WTC11 (cell line): ENCODE data around the gene CDKL2. TPM values are rescaled to one million over a fixed set of nuclear protein-coding genes. Genes with fewer than 3 reads are reported as not detected.

Experiments
- ATAC-seq: fragments of 200-7000 bp; cut with Tn5 transposase; 2 replicates; pipeline ENCODE4 v1.10.0; 2021; ENCODE audit warnings: mild to moderate bottlenecking, moderate library complexity
- CTCF ChIA-PET: fragments of 300-600 bp; sonication (Branson Sonifier 250); formaldehyde crosslinking; loops from one replicate; lab custom pipeline; 2021; ENCODE audit warnings: antibody characterized with exemption; lab: Charles Lee
- POLR2A ChIA-PET: fragments of 350-600 bp; sonication (Branson Sonifier 250); formaldehyde crosslinking; loops from one replicate; lab custom pipeline; 2021; ENCODE audit warnings: antibody characterized with exemption; lab: Charles Lee
- DNase-seq: peaks from one replicate; pipeline ENCODE4 v3.0.0; 2021; ENCODE audit warnings: low spot score
- H3K27ac Mint-ChIP-seq: 2 replicates; pipeline ENCODE4 v1.8.0; 2021; ENCODE audit warnings: mixed read lengths
- H3K27me3 Mint-ChIP-seq: 2 replicates; pipeline ENCODE4 v1.8.0; 2021; ENCODE audit warnings: low read depth, mild to moderate bottlenecking, moderate library complexity, mixed read lengths
- H3K36me3 Mint-ChIP-seq: 2 replicates; pipeline ENCODE4 v1.8.0; 2021; ENCODE audit warnings: mixed read lengths
- H3K4me1 Mint-ChIP-seq: 2 replicates; pipeline ENCODE4 v1.8.0; 2022; ENCODE audit warnings: mixed read lengths
- H3K4me3 Mint-ChIP-seq: 2 replicates; pipeline ENCODE4 v1.8.0; 2021; ENCODE audit warnings: mild to moderate bottlenecking, moderate library complexity, mixed read lengths
- H3K9me3 Mint-ChIP-seq: 2 replicates; pipeline ENCODE4 v1.8.0; 2021; ENCODE audit warnings: mixed read lengths
- ATF3 ChIP-seq: sonication (generic); formaldehyde crosslinking; conservative IDR thresholded peaks from 2 replicates; pipeline ENCODE4 v1.8.1; 2022; ENCODE audit warnings: mild to moderate bottlenecking, missing genetic modification reagents
- CBFB ChIP-seq: sonication (generic); formaldehyde crosslinking; IDR thresholded peaks from 2 replicates; pipeline ENCODE4 v1.8.1; 2022; ENCODE audit warnings: mild to moderate bottlenecking, low read depth, missing genetic modification reagents
- ELF4 ChIP-seq: sonication (generic); formaldehyde crosslinking; IDR thresholded peaks from 2 replicates; pipeline ENCODE4 v1.8.1; 2022; ENCODE audit warnings: low read depth, mild to moderate bottlenecking, moderate library complexity, missing genetic modification reagents
- ETV6 ChIP-seq: sonication (generic); formaldehyde crosslinking; IDR thresholded peaks from 2 replicates; pipeline ENCODE4 v1.8.1; 2022; ENCODE audit warnings: mild to moderate bottlenecking, missing genetic modification reagents
- FOXP1 ChIP-seq: sonication (generic); formaldehyde crosslinking; IDR thresholded peaks from 2 replicates; pipeline ENCODE4 v1.8.0; 2022; ENCODE audit warnings: missing genetic modification reagents, mild to moderate bottlenecking, moderate library complexity, borderline replicate concordance
- HMGA2 ChIP-seq: fragments of 250-450 bp; sonication (Bioruptor Pico); IDR thresholded peaks from 2 replicates; pipeline ENCODE4 v1.4.0; 2021; ENCODE audit warnings: mild to moderate bottlenecking, moderate library complexity
- NFE2L1 ChIP-seq: sonication (generic); formaldehyde crosslinking; IDR thresholded peaks from 2 replicates; pipeline ENCODE4 v1.8.1; 2023; ENCODE audit warnings: missing genetic modification reagents
- NFYB ChIP-seq: sonication (generic); formaldehyde crosslinking; conservative IDR thresholded peaks from 2 replicates; pipeline ENCODE4 v1.8.0; 2022; ENCODE audit warnings: low read depth, missing genetic modification reagents
- NR2C2 ChIP-seq: sonication (generic); formaldehyde crosslinking; IDR thresholded peaks from 2 replicates; pipeline ENCODE4 v1.8.0; 2022; ENCODE audit warnings: mild to moderate bottlenecking, missing genetic modification reagents
- PREB ChIP-seq: sonication (generic); formaldehyde crosslinking; IDR thresholded peaks from 2 replicates; pipeline ENCODE4 v1.8.1; 2022; ENCODE audit warnings: mild to moderate bottlenecking, missing genetic modification reagents, moderate library complexity, borderline replicate concordance
- TCF7 ChIP-seq: sonication (generic); formaldehyde crosslinking; IDR thresholded peaks from 2 replicates; pipeline ENCODE4 v1.8.0; 2022; ENCODE audit warnings: mild to moderate bottlenecking, low read depth, missing genetic modification reagents, moderate library complexity
- TEAD1 ChIP-seq: sonication (generic); formaldehyde crosslinking; IDR thresholded peaks from 2 replicates; pipeline ENCODE4 v1.8.0; 2022; ENCODE audit warnings: mild to moderate bottlenecking, missing genetic modification reagents
- USF1 ChIP-seq: sonication (generic); formaldehyde crosslinking; IDR thresholded peaks from 2 replicates; pipeline ENCODE4 v1.8.0; 2022; ENCODE audit warnings: mild to moderate bottlenecking, missing genetic modification reagents
- ZNF121 ChIP-seq: sonication (generic); formaldehyde crosslinking; IDR thresholded peaks from 2 replicates; pipeline ENCODE4 v1.8.0; 2023; ENCODE audit warnings: missing genetic modification reagents
- ZNF219 ChIP-seq: sonication (generic); formaldehyde crosslinking; IDR thresholded peaks from 2 replicates; pipeline ENCODE4 v1.8.0; 2023; ENCODE audit warnings: missing genetic modification reagents, mild to moderate bottlenecking, borderline replicate concordance
- ZNF512 ChIP-seq: sonication (generic); formaldehyde crosslinking; IDR thresholded peaks from 2 replicates; pipeline ENCODE4 v1.8.1; 2022; ENCODE audit warnings: missing genetic modification reagents, borderline replicate concordance
- total RNA-seq: library from RNA; stranded (reverse); gene quantifications from 3 replicates; pipeline ENCODE4 v1.2.3, GENCODE V29; 2021
- TF ChIP-seq, protein P1 (sequence below): sonication (generic); formaldehyde crosslinking; conservative IDR thresholded peaks from 2 replicates; pipeline ENCODE4 v1.8.1; 2023; ENCODE audit warnings: mild to moderate bottlenecking, low read depth, missing genetic modification reagents, moderate library complexity
- TF ChIP-seq, protein P2 (sequence below): sonication (generic); formaldehyde crosslinking; IDR thresholded peaks from 2 replicates; pipeline ENCODE4 v1.8.1; 2023; ENCODE audit warnings: mild to moderate bottlenecking, missing genetic modification reagents, moderate library complexity
- TF ChIP-seq, protein P3 (sequence below): sonication (generic); formaldehyde crosslinking; IDR thresholded peaks from 2 replicates; pipeline ENCODE4 v1.8.0; 2022; ENCODE audit warnings: mild to moderate bottlenecking, missing genetic modification reagents

The CDKL2 gene
- total RNA-seq, 1 experiment from 2014 or later: 1.7 TPM

GRCh38 chr4:75630937-75631329 lies 605 bp upstream of the CDKL2 start:
- TF ChIP-seq, protein P1, sequence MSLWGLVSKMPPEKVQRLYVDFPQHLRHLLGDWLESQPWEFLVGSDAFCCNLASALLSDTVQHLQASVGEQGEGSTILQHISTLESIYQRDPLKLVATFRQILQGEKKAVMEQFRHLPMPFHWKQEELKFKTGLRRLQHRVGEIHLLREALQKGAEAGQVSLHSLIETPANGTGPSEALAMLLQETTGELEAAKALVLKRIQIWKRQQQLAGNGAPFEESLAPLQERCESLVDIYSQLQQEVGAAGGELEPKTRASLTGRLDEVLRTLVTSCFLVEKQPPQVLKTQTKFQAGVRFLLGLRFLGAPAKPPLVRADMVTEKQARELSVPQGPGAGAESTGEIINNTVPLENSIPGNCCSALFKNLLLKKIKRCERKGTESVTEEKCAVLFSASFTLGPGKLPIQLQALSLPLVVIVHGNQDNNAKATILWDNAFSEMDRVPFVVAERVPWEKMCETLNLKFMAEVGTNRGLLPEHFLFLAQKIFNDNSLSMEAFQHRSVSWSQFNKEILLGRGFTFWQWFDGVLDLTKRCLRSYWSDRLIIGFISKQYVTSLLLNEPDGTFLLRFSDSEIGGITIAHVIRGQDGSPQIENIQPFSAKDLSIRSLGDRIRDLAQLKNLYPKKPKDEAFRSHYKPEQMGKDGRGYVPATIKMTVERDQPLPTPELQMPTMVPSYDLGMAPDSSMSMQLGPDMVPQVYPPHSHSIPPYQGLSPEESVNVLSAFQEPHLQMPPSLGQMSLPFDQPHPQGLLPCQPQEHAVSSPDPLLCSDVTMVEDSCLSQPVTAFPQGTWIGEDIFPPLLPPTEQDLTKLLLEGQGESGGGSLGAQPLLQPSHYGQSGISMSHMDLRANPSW (CRISPR knock-in tag): no peak
- TF ChIP-seq TEAD1 (CRISPR knock-in tag): 0 out of 2 replicates have a peak, but pooled peaks have one; percentile 13
- TF ChIP-seq, all 79 proteins: peak for 1
- ATAC-seq: peak; percentile 2; the same call in 1 of the 2 replicates
- Mint-ChIP-seq H3K27ac (peak overlapping the region; percentile 66; the same call in 1 of the 2 replicates), H3K9me3 (no peaks in the 10 kb centered on the region), H3K4me3 (peak overlapping the region; percentile 84), H3K36me3 (no peaks in the 10 kb centered on the region), H3K4me1 (peaks cover 7% of the 10 kb centered on the region), H3K27me3 (peaks cover 30% of the 10 kb centered on the region)
- CTCF ChIA-PET: interaction anchor here (1.0 to 1.8 kb wide), 3 partner anchors 8 to 217 kb away, joined by 5 to 6 read pairs (median 5); partner anchors contain the start of gene USO1
- POLR2A ChIA-PET: interaction anchor here (2.1 kb wide), 1 partner anchor 93 kb away, joined by 11 read pairs; the partner anchor contains the start of gene USO1
- DNase-seq: no peak

DNA sequence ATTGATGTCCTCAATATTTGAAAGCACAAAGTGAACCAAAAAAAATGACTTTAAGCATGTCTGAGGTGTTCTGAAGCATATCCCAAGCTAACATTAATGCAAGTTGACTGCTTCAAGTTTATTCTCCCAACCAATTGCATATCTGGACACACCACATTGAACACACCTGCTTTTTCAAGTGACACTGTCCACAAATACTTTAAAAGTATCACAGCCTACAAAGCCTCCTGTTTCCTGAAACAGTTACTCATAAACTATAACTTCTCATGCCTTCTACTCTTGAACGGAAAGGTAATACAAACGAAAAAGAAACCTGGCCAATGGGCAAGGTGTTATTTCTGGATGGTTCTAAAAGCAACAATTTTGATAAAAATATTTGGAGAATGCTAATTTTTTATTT lies 1.1 kb downstream of the CDKL2 start:
- Mint-ChIP-seq H3K27ac (no peak overlapping the region), H3K9me3 (no peaks in the 10 kb centered on the region), H3K4me3 (peak overlapping the region; percentile 25; the same call in 1 of the 2 replicates), H3K36me3 (no peaks in the 10 kb centered on the region), H3K27me3 (peaks cover 30% of the 10 kb centered on the region), H3K4me1 (peaks cover 7% of the 10 kb centered on the region)
- TF ChIP-seq TCF7 (CRISPR knock-in tag) (no peak), ATF3 (CRISPR knock-in tag) (no peak), PREB (CRISPR knock-in tag) (no peak), NFE2L1 (CRISPR knock-in tag) (no peak), ZNF512 (CRISPR knock-in tag) (no peak), ZNF219 (no peak), HMGA2 (CRISPR knock-in tag) (no peak), ZNF121 (CRISPR knock-in tag) (no peak)
- TF ChIP-seq, protein P2, sequence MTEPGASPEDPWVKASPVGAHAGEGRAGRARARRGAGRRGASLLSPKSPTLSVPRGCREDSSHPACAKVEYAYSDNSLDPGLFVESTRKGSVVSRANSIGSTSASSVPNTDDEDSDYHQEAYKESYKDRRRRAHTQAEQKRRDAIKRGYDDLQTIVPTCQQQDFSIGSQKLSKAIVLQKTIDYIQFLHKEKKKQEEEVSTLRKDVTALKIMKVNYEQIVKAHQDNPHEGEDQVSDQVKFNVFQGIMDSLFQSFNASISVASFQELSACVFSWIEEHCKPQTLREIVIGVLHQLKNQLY (CRISPR knock-in tag): no peak
- DNase-seq: no peak
- ChIA-PET CTCF (interaction anchor here (0.6 kb wide), 1 partner anchor 1274 kb away, joined by 3 read pairs; no protein-coding TSS in a partner anchor), POLR2A (no interaction called here)
- ATAC-seq: no peak

DNA sequence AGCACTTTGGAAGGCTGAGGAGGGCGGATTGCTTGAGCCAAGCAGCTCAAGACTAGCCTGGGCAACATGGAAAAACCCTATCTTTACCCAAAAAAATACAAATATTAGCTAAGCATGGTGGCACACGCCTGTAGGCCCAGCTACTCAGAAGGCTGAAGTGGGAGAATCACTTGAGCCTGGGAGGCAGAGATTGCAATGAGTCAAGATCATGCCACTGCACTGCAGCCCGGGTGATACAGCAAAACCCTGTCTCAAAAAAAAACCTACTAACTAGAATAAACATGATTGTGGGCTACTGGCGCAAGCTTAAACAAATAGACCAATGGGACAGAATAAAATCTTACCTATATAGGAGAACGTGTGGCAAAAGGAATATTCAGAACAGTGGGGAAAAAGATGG lies 7.3 kb downstream of the CDKL2 start:
- Mint-ChIP-seq H3K4me3 (no peak overlapping the region), H3K4me1 (no peaks in the 10 kb centered on the region), H3K9me3 (no peaks in the 10 kb centered on the region), H3K27me3 (no peaks in the 10 kb centered on the region), H3K36me3 (no peaks in the 10 kb centered on the region), H3K27ac (no peak overlapping the region)
- ChIA-PET POLR2A (no interaction called here), CTCF (no interaction called here)
- ATAC-seq: no peak
- DNase-seq: no peak
- TF ChIP-seq FOXP1 (CRISPR knock-in tag) (no peak), ELF4 (CRISPR knock-in tag) (no peak), PREB (CRISPR knock-in tag) (no peak), ETV6 (no peak), USF1 (no peak), ZNF512 (CRISPR knock-in tag) (no peak), NR2C2 (CRISPR knock-in tag) (no peak), CBFB (CRISPR knock-in tag) (no peak), NFYB (CRISPR knock-in tag) (no peak)
- TF ChIP-seq, protein P3, sequence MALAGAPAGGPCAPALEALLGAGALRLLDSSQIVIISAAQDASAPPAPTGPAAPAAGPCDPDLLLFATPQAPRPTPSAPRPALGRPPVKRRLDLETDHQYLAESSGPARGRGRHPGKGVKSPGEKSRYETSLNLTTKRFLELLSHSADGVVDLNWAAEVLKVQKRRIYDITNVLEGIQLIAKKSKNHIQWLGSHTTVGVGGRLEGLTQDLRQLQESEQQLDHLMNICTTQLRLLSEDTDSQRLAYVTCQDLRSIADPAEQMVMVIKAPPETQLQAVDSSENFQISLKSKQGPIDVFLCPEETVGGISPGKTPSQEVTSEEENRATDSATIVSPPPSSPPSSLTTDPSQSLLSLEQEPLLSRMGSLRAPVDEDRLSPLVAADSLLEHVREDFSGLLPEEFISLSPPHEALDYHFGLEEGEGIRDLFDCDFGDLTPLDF (CRISPR knock-in tag): no peak
